ENCODE measurements around the gene TMEM106C. TPM values are rescaled to one million over a fixed set of nuclear protein-coding genes. Genes with fewer than 3 reads are reported as not detected.
A peak's percentile ranks its signal among the peaks of the same experiment; 100 is the strongest.

TMEM106C gene
- total and polyA plus RNA-seq, 9 of the 15 experiments (the other 6 are each of a cell fraction or from before 2014, with no cell fraction given): 37.6 to 183 (median 57.2) TPM

GRCh38 chr12:47949441-47950341 lies 13.7 kb upstream of the TMEM106C start (continued):
- TF ChIP-seq ZNF407 (IDR thresholded peaks at IDR 0.05; ENCODE audit: low read depth) (no peak), ATF7 (IDR thresholded peaks at IDR 0.05) (0 out of 2 replicates have a peak, but pooled peaks have one; percentile 22), SIRT6 (IDR thresholded peaks at IDR 0.05; ENCODE audit: low read depth, low read length) (no peak), NFE2L1 (tag; IDR thresholded peaks at IDR 0.05; ENCODE audit: borderline replicate concordance, low read depth) (no peak), BCLAF1 (IDR thresholded peaks at IDR 0.05; ENCODE audit: borderline replicate concordance in 1 of 2, control insufficient read depth in 1 of 2, low read depth in 2 of 2, low read length in 1 of 2) (no peak)
